K562 (cell line): ENCODE data around the gene TTC4.

ENCODE experiments used
- ARNT ChIP-seq, 2 experiments: fragments of 450-650 bp; IDR thresholded peaks; 2 replicates each; pipeline ENCODE4 v1.6.1; 2016; ENCODE audit warnings: mild to moderate bottlenecking in 1 of 2
- CREB3 ChIP-seq: fragments of 450-650 bp; conservative IDR thresholded peaks from 2 replicates; pipeline ENCODE4 v1.6.1; 2016; ENCODE audit warnings: missing genetic modification characterization, low read depth, mild to moderate bottlenecking, missing compliant biosample characterization, moderate library complexity
- GTF2F1 ChIP-seq: IDR thresholded peaks from 2 replicates; pipeline ENCODE4 v1.6.1; 2011; ENCODE audit warnings: low read depth, low read length, improper control_type of control experiment
- HINFP ChIP-seq: fragments of 450-650 bp; conservative IDR thresholded peaks from 2 replicates; pipeline ENCODE4 v1.6.1; 2016; ENCODE audit warnings: missing genetic modification characterization, low read depth, mild to moderate bottlenecking, control low read depth, missing compliant biosample characterization
- HMG20A ChIP-seq: fragments of 450-650 bp; formaldehyde crosslinking; conservative IDR thresholded peaks from 2 replicates; pipeline ENCODE4 v1.4.0; 2020; ENCODE audit warnings: mild to moderate bottlenecking, mixed read lengths
- JUN ChIP-seq, 2 experiments: sonication (generic) in 1 of 2; formaldehyde crosslinking in 1 of 2; IDR thresholded peaks; 2 replicates each; pipeline versions ENCODE4 v1.6.1 to v1.8.0; 2012 to 2022; ENCODE audit warnings: borderline replicate concordance in 2 of 2, mild to moderate bottlenecking in 2 of 2, improper control_type of control experiment in 1 of 2, low read depth in 1 of 2, low read length in 1 of 2, missing genetic modification reagents in 1 of 2
- MAFK ChIP-seq: IDR thresholded peaks from 2 replicates; pipeline ENCODE4 v1.6.1; 2011; ENCODE audit warnings: low read length, improper control_type of control experiment
- NR2F6 ChIP-seq: fragments of 450-650 bp; formaldehyde crosslinking; IDR thresholded peaks from 2 replicates; pipeline ENCODE4 v1.4.0; 2020; ENCODE audit warnings: mild to moderate bottlenecking
- REST ChIP-seq, 2 experiments: fragments of 450-650 bp; formaldehyde crosslinking in 1 of 2; IDR thresholded peaks; 2 replicates each; pipeline versions ENCODE4 v1.4.0 to v1.6.1; 2014 to 2020; ENCODE audit warnings: mild to moderate bottlenecking in 2 of 2, borderline replicate concordance in 1 of 2, low read depth in 1 of 2
- ZFP1 ChIP-seq: fragments of 450-650 bp; formaldehyde crosslinking; IDR thresholded peaks from 2 replicates; pipeline ENCODE4 v1.4.0; 2020; ENCODE audit warnings: mild to moderate bottlenecking, mixed read lengths
- ZZZ3 ChIP-seq: fragments of 450-650 bp; IDR thresholded peaks from 2 replicates; pipeline ENCODE4 v1.6.1; 2016; ENCODE audit warnings: antibody characterized with exemption, mild to moderate bottlenecking, moderate library complexity

DNA sequence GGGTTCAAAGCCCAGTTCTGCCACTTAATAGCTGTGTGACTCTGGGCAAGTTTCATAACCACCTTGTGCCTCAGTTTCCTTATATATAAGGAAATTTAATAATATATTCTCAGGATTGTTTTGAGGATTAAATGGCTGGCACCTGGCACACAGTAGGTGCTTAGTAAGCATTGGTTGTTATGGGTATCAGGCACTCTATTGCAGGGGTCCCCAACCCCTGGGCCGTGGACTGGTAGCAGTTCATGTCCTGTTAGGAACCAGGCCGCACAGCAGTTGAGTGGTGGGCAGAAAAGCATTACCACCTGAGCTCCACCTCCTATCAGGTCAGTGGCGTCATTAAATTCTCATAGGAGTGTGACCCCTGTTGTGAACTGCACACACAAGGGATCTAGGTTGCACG, 30.2 kb downstream of the TTC4 start:
- no peak for TF ChIP-seq JUN (IDR thresholded peaks at IDR 0.05; ENCODE audit: borderline replicate concordance, low read depth, low read length)
- TF ChIP-seq JUN (CRISPR knock-in tag; IDR thresholded peaks at IDR 0.05; ENCODE audit: borderline replicate concordance) = no peak
- no peak for TF ChIP-seq MAFK
- no peak for TF ChIP-seq HINFP (tag)
- no peak for TF ChIP-seq REST (IDR thresholded peaks at IDR 0.05; ENCODE audit: borderline replicate concordance)
- TF ChIP-seq REST (CRISPR knock-in tag; IDR thresholded peaks at IDR 0.05; ENCODE audit: low read depth) = no peak
- TF ChIP-seq HMG20A (CRISPR knock-in tag) = no peak
- TF ChIP-seq ARNT (IDR thresholded peaks at IDR 0.05) = no peak
- no peak for TF ChIP-seq ZZZ3
- TF ChIP-seq ZFP1 (CRISPR knock-in tag) = no peak
- TF ChIP-seq GTF2F1 = no peak
- no peak for TF ChIP-seq CREB3 (tag)
- no peak for TF ChIP-seq NR2F6 (CRISPR knock-in tag)
